ENCODE data around the gene PER1. TPM values are rescaled to one million over a fixed set of nuclear protein-coding genes. Genes with fewer than 3 reads are reported as not detected.
A peak's percentile ranks its signal among the peaks of the same experiment; 100 is the strongest.

Gene PER1
- total RNA-seq, 1 donor from 2014 or later = 215 TPM

DNA sequence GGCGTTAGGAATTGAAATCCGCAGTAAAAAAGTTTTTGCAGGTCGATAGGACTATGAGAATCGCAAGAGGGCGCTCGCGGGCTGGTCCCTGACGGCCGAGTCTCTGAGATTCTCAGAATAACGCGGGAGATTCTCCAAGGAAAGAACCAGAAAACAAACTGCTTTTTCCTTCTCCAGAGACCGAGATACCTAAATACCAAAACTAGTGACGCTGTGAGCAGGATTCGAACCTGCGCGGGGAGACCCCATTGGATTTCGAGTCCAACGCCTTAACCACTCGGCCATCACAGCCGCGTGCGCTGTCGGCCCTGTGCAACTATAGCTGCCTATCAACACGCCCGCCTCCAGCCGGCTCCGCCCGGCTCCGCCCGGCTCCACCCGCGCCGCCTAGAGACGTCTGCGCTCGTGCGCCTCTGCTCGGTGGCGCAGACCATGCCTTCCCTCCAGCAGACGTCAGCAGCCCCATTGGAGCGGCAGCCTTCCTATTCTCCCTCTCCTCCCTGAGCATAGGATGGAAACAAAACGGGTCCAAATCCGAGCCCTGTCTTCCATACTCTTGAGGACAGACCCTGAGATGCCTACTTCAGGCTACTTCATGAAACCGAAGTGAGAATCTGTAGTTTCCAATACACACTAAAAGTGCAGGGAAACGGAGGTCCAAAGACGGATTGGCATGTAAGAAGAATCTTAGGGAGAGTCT lies 13.4 kb downstream of the PER1 start:
- TF ChIP-seq, protein P1, sequence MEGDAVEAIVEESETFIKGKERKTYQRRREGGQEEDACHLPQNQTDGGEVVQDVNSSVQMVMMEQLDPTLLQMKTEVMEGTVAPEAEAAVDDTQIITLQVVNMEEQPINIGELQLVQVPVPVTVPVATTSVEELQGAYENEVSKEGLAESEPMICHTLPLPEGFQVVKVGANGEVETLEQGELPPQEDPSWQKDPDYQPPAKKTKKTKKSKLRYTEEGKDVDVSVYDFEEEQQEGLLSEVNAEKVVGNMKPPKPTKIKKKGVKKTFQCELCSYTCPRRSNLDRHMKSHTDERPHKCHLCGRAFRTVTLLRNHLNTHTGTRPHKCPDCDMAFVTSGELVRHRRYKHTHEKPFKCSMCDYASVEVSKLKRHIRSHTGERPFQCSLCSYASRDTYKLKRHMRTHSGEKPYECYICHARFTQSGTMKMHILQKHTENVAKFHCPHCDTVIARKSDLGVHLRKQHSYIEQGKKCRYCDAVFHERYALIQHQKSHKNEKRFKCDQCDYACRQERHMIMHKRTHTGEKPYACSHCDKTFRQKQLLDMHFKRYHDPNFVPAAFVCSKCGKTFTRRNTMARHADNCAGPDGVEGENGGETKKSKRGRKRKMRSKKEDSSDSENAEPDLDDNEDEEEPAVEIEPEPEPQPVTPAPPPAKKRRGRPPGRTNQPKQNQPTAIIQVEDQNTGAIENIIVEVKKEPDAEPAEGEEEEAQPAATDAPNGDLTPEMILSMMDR (IDR thresholded peaks at IDR 0.05) = peak; percentile 71 to 92 (median 83)
- peak in 1 of 2 donors; percentile 52 for TF ChIP-seq POLR2A (IDR thresholded peaks at IDR 0.05)
- TF ChIP-seq POLR2AphosphoS5 (IDR thresholded peaks at IDR 0.05; ENCODE audit: insufficient read depth in 1 of 2, low read depth in 1 of 2) = peak; percentile 94 to 97
- Histone ChIP-seq H3K27me3 (no peaks in the 10 kb centered on the region), H3K27ac (peak overlapping the region; percentile 94), H3K4me3 (peak overlapping the region; percentile 26 to 29), H3K36me3 (peaks cover 3 to 47% of the 10 kb centered on the region in 2 donors), H3K4me1 (peaks cover 23% of the 10 kb centered on the region), H3K9me3 (no peaks in the 10 kb centered on the region)
- no peak for DNase-seq (ENCODE audit: extremely low spot score in 2 of 2)
- intact Hi-C loops (cut with DNase I) = no loop called here

DNA sequence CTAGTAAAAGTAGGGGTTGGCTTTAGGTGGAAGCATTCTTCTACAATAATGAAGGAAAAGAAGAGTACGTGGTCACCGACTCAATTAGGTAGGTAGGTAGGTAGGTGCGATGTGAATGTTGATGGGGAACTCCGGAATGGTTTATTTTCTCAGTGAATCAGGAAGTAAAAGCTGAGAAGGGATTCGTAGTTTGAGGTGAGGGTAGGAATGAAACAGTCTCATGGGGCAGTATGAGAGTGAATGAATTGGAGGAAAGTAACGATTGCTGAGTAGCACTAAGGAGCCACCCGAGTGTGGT lies 13.9 kb downstream of the PER1 start:
- H3K4me1 ChIP-seq = peaks cover 23% of the 10 kb centered on the region
- H3K27me3 ChIP-seq = no peaks in the 10 kb centered on the region
- no peaks in the 10 kb centered on the region for H3K9me3 ChIP-seq
- H3K4me3 ChIP-seq = peak overlapping the region in 1 of 2 donors; percentile 29
- no peak for TF ChIP-seq POLR2AphosphoS5 (IDR thresholded peaks at IDR 0.05; ENCODE audit: insufficient read depth in 1 of 2, low read depth in 1 of 2)
- TF ChIP-seq POLR2A (IDR thresholded peaks at IDR 0.05) = no peak
- TF ChIP-seq, protein P1 (IDR thresholded peaks at IDR 0.05) = no peak
- intact Hi-C loops (cut with DNase I) = no loop called here
- H3K27ac ChIP-seq = peak overlapping the region; percentile 94
- peaks cover 3 to 42% of the 10 kb centered on the region in 2 donors for H3K36me3 ChIP-seq
- no peak for DNase-seq (ENCODE audit: extremely low spot score in 2 of 2)

DNA sequence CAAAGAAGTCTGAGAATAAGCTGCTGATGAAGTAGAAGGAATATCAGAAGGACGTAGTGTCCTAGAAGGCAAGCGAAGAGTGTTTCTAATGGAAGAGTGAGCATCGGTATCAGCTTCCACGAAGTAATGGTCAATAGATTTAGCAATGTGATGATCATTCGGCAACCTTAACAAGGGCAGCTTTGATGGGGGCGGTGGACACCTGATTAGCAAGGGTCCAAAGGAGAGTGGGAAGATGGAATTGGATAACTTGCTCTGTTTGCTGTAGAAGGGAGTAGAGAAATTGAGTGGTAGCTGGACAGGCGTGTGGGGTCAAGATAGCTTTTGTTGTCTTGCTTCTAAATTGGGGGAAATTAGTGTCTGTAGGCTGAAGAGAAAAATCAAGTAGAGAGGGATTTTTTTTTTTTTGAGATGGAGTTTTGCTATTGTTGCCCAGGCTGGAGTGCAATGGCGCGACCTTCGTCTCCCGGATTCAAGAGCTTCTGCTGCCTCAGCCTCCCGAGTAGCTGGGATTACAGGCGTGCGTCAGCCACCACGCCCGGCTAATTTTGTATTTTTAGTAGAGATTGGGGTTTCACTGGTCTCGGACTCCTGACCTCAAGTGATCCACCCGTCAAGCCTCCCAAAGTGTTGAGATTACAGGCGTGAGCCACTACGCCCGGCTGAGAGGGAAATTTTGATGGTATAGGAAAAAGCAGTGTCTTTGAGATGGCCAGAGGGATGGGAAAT lies 14.4 kb downstream of the PER1 start:
- TF ChIP-seq POLR2AphosphoS5 (IDR thresholded peaks at IDR 0.05; ENCODE audit: insufficient read depth in 1 of 2, low read depth in 1 of 2) = no peak
- TF ChIP-seq, protein P1 (IDR thresholded peaks at IDR 0.05) = no peak
- no peak for TF ChIP-seq POLR2A (IDR thresholded peaks at IDR 0.05)
- no peaks in the 10 kb centered on the region for H3K27me3 ChIP-seq
- peaks cover 3 to 37% of the 10 kb centered on the region in 2 donors for H3K36me3 ChIP-seq
- H3K27ac ChIP-seq = peak overlapping the region; percentile 94
- peak overlapping the region in 1 of 2 donors; percentile 29 for H3K4me3 ChIP-seq
- H3K4me1 ChIP-seq = peaks cover 23% of the 10 kb centered on the region
- DNase-seq (ENCODE audit: extremely low spot score in 2 of 2) = no peak
- H3K9me3 ChIP-seq = no peaks in the 10 kb centered on the region
- intact Hi-C loops (cut with DNase I) = no loop called here

DNA sequence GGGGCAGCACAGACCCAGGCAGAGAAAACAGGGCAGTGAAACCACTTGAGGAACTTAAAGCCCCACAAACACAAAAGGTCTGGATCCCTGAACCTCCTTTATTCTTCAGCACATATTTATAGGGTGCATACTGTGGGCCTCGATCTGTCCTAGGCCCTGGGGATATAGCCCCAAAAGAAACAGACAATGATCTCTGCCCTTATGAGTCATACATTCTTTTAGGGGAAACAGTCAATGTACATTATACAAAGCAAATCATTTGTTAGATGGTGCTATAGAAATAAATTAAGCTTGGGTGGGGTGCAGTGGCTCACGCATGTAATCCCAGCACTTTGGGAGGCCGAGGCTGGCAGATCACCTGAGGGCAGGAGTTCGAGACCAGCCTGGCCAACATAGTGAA lies 18.3 kb downstream of the PER1 start:
- Histone ChIP-seq H3K27me3 (no peaks in the 10 kb centered on the region), H3K36me3 (no peaks in the 10 kb centered on the region), H3K9me3 (no peaks in the 10 kb centered on the region), H3K27ac (no peak overlapping the region), H3K4me1 (peaks cover 10% of the 10 kb centered on the region), H3K4me3 (no peak overlapping the region)
- no peak for DNase-seq (ENCODE audit: extremely low spot score in 2 of 2)
- intact Hi-C loops (cut with DNase I) = no loop called here
- TF ChIP-seq POLR2A (IDR thresholded peaks at IDR 0.05) (no peak), POLR2AphosphoS5 (IDR thresholded peaks at IDR 0.05; ENCODE audit: insufficient read depth in 1 of 2, low read depth in 1 of 2) (no peak)
- TF ChIP-seq, protein P1 (IDR thresholded peaks at IDR 0.05) = no peak

DNA sequence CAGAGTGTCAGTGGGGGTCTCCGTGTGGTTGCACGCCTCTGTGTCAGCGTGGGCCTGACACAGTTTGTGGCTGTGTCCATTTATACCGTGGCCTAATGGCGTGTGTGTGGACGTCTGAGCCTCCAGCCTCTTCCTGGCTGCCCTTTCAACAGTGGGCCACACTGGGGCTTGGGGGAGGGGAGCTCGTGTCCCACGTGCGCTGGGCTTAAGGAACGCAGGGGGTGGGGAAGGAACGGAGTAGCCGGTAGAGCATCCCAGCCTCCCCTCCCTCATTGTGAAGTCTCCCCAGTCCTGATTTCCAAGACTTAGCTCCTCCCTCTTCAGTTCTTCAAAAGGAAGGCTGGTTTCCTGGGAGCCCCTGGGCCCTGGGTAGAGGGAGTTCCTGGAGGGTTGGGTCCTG lies 18.8 kb downstream of the PER1 start:
- H3K27me3 ChIP-seq = no peaks in the 10 kb centered on the region
- TF ChIP-seq, protein P1 (IDR thresholded peaks at IDR 0.05) = no peak
- TF ChIP-seq POLR2A (IDR thresholded peaks at IDR 0.05) = no peak
- no peak for TF ChIP-seq POLR2AphosphoS5 (IDR thresholded peaks at IDR 0.05; ENCODE audit: insufficient read depth in 1 of 2, low read depth in 1 of 2)
- no peak overlapping the region for H3K4me3 ChIP-seq
- intact Hi-C loops (cut with DNase I) = no loop called here
- H3K4me1 ChIP-seq = peaks cover 9% of the 10 kb centered on the region
- no peak for DNase-seq (ENCODE audit: extremely low spot score in 2 of 2)
- H3K36me3 ChIP-seq = no peaks in the 10 kb centered on the region
- H3K27ac ChIP-seq = no peak overlapping the region
- no peaks in the 10 kb centered on the region for H3K9me3 ChIP-seq

All from vagina (tissue), 2 donors.